ENCODE data around the gene CERS5. TPM values are rescaled to one million over a fixed set of nuclear protein-coding genes. Genes with fewer than 3 reads are reported as not detected.
"Not testable (repeated sequence)": the region's sequence is repeated elsewhere in the genome, so short reads cannot be mapped to it uniquely, and the experiment has no call there.

Gene CERS5
- total RNA-seq, 2 donors from 2014 or later, result 6.7 to 11.2 TPM

GRCh38 chr12:50160643-50161042 is 6.5 kb downstream of the CERS5 start:
- no peak for DNase-seq (ENCODE audit: low spot score)
- Histone ChIP-seq H3K9me3 (no peaks in the 10 kb centered on the region), H3K27me3 (no peaks in the 10 kb centered on the region), H3K4me3 (no peak overlapping the region), H3K4me1 (peaks cover 0 to 2% of the 10 kb centered on the region in 2 donors), H3K27ac (no peak overlapping the region), H3K36me3 (no peaks in the 10 kb centered on the region)
- TF ChIP-seq CTCF (IDR thresholded peaks at IDR 0.05), result no peak

GRCh38 chr12:50157259-50157658 is 9.9 kb downstream of the CERS5 start:
- Histone ChIP-seq H3K4me3 (no peak overlapping the region), H3K27ac (no peak overlapping the region), H3K27me3 (no peaks in the 10 kb centered on the region), H3K36me3 (no peaks in the 10 kb centered on the region), H3K9me3 (no peaks in the 10 kb centered on the region), H3K4me1 (no peaks in the 10 kb centered on the region)
- no peak for DNase-seq (ENCODE audit: low spot score)
- TF ChIP-seq CTCF (IDR thresholded peaks at IDR 0.05), result no peak

- H3K27ac ChIP-seq, result no peak overlapping the region
- no peaks in the 10 kb centered on the region for H3K9me3 ChIP-seq
- TF ChIP-seq CTCF (IDR thresholded peaks at IDR 0.05), result no peak
- no peak for DNase-seq (ENCODE audit: low spot score)
- H3K4me3 ChIP-seq, result no peak overlapping the region
- H3K27me3 ChIP-seq, result no peaks in the 10 kb centered on the region
- no peaks in the 10 kb centered on the region for H3K36me3 ChIP-seq
- H3K4me1 ChIP-seq, result no peaks in the 10 kb centered on the region
Measured at GRCh38 chr12:50156641-50157040, 10.5 kb downstream of the CERS5 start.

- H3K36me3 ChIP-seq; H3K4me3 ChIP-seq; DNase-seq (ENCODE audit: low spot score); H3K9me3 ChIP-seq; H3K27ac ChIP-seq; H3K27me3 ChIP-seq; H3K4me1 ChIP-seq: not testable (repeated sequence)
Measured at GRCh38 chr12:50154947-50155346, 12.2 kb downstream of the CERS5 start.

- H3K9me3 ChIP-seq, result no peaks in the 10 kb centered on the region
- H3K4me1 ChIP-seq, result peaks cover 0 to 11% of the 10 kb centered on the region in 2 donors
- H3K36me3 ChIP-seq, result no peaks in the 10 kb centered on the region
- no peak overlapping the region for H3K4me3 ChIP-seq
- H3K27me3 ChIP-seq, result no peaks in the 10 kb centered on the region
- no peak for TF ChIP-seq CTCF (IDR thresholded peaks at IDR 0.05)
- no peak for DNase-seq (ENCODE audit: low spot score)
- no peak overlapping the region for H3K27ac ChIP-seq
Measured at GRCh38 chr12:50151047-50151687, 16.0 kb downstream of the CERS5 start.

GRCh38 chr12:50149311-50149710 is 17.9 kb downstream of the CERS5 start:
- Histone ChIP-seq H3K9me3 (no peaks in the 10 kb centered on the region), H3K4me1 (peaks cover 0 to 11% of the 10 kb centered on the region in 2 donors), H3K36me3 (no peaks in the 10 kb centered on the region), H3K4me3 (no peak overlapping the region), H3K27ac (no peak overlapping the region), H3K27me3 (no peaks in the 10 kb centered on the region)
- no peak for DNase-seq (ENCODE audit: low spot score)
- no peak for TF ChIP-seq CTCF (IDR thresholded peaks at IDR 0.05)

GRCh38 chr12:50148011-50148410 is 19.2 kb downstream of the CERS5 start:
- not testable (repeated sequence) for H3K9me3 ChIP-seq; DNase-seq (ENCODE audit: low spot score); H3K4me3 ChIP-seq; H3K36me3 ChIP-seq; H3K27me3 ChIP-seq; H3K27ac ChIP-seq
- peaks cover 0 to 11% of the 10 kb centered on the region in 2 donors for H3K4me1 ChIP-seq

Measured in right atrium auricular region (tissue), 2 donors.